Dedifferentiated amniotic fluid mesenchymal stem cell (primary cell): ENCODE data around the gene SNRPD3.

Source experiments
- DNase-seq: peaks from one replicate; pipeline ENCODE4 v3.0.0-alpha.2; 2016; ENCODE audit errors: extremely low spot score

Gene SNRPD3

GRCh38 chr22:24567668-24568067 is 11.9 kb downstream of the SNRPD3 start:
- DNase-seq = no peak

- DNase-seq = no peak
Measured at GRCh38 chr22:24571266-24571665, 15.5 kb downstream of the SNRPD3 start.

- no peak for DNase-seq
Measured at GRCh38 chr22:24576778-24577177, 21.0 kb downstream of the SNRPD3 start.

GRCh38 chr22:24578355-24579257 is 22.8 kb downstream of the SNRPD3 start:
- no peak for DNase-seq

GRCh38 chr22:24579258-24579601 is 23.4 kb downstream of the SNRPD3 start:
- no peak for DNase-seq

- DNase-seq = peak; percentile 64
Measured at GRCh38 chr22:24580276-24580675, 24.5 kb downstream of the SNRPD3 start.

- DNase-seq = no peak
Measured at GRCh38 chr22:24582056-24582814, 26.4 kb downstream of the SNRPD3 start.

GRCh38 chr22:24583221-24584165 is 27.7 kb downstream of the SNRPD3 start:
- DNase-seq = no peak

- DNase-seq = no peak
Measured at GRCh38 chr22:24584166-24584790, 28.5 kb downstream of the SNRPD3 start.

GRCh38 chr22:24584871-24585411 is 29.1 kb downstream of the SNRPD3 start:
- no peak for DNase-seq

GRCh38 chr22:24585461-24585860 is 29.7 kb downstream of the SNRPD3 start:
- DNase-seq = no peak

GRCh38 chr22:24585927-24586546 is 30.2 kb downstream of the SNRPD3 start:
- DNase-seq = no peak

GRCh38 chr22:24587251-24587650 is 31.5 kb downstream of the SNRPD3 start:
- no peak for DNase-seq

GRCh38 chr22:24587948-24588347 is 32.1 kb downstream of the SNRPD3 start:
- DNase-seq = no peak

GRCh38 chr22:24588381-24588756 is 32.6 kb downstream of the SNRPD3 start:
- DNase-seq = no peak

GRCh38 chr22:24588757-24589481 is 33.1 kb downstream of the SNRPD3 start:
- no peak for DNase-seq

- DNase-seq = no peak
Measured at GRCh38 chr22:24589518-24590030, 33.8 kb downstream of the SNRPD3 start.

- no peak for DNase-seq
Measured at GRCh38 chr22:24590596-24591173, 34.9 kb downstream of the SNRPD3 start.

GRCh38 chr22:24591286-24591830 is 35.6 kb downstream of the SNRPD3 start:
- DNase-seq = no peak
